ENCODE data around the gene PHTF2. TPM values are rescaled to one million over a fixed set of nuclear protein-coding genes. Genes with fewer than 3 reads are reported as not detected.

Gene PHTF2
- total and polyA plus RNA-seq, 2 experiments from 2014 or later = 22.0 to 29.9 TPM

DNA sequence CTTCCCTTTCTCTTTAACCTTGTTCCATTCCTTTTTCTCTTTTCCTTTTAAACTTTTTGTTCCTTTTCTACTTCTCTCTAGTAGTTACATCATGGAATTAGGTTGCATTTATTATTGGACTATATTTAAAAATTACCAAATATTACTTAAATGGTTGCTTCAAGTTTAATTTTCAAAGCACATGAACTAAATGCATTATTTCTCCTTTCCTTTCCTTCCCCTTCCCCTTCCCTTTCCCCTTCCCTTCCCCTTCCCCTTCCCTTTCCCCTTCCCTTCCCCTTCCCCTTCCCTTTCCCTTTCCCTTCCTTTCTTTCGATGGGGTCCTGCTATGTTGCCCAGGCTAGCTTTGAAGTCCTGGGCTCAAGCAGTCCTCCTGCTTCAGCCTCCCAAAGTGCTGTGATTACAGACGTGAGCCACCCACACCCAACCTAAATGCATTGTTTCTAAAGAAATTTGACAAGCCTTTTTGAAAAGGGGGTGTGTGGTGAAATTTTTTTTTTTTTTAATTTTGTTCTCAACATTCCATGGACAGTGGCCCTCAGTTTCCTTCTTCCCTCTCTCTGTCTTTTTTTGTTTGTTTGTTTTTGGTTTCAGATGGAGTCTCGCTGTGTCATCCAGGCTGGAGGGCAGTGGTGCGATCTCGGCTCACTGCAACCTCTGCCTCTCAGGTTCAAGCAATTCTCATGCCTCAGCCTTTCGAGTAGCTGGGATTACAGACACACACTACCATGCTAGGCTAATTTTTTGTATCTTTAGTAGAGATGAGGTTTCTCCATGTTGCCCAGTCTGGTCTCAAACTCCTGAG, 31.6 kb upstream of the PHTF2 start:
- H4K20me1 ChIP-seq (ENCODE audit: insufficient read depth) = no peaks in the 10 kb centered on the region

DNA sequence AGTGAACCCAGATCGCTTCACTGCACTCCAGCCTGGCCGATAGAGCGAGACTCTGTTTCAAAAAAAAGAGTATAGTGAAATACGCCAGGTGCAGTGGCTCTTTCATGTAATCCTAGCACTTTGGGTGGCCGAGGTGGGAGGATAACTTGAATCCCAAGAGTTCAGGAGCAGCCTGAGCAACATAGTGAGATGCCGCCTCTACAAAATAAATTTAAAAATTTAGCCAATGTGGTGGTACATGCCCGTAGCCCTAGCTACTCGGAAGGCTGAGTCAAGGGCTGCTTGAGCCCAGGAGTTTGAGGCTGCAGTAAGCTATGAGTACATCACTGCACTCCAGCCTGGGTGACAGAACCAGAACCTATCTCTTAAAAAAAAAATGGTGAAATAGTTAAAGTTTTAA, 28.3 kb upstream of the PHTF2 start:
- H3K36me3 ChIP-seq (ENCODE audit: low read depth) = peaks cover 11% of the 10 kb centered on the region; the same call in 1 of the 2 replicates
- no peaks in the 10 kb centered on the region for H3K9me3 ChIP-seq (ENCODE audit: low read depth)
- no peak overlapping the region for H3K4me3 ChIP-seq
- WGBS, 2 experiments (ENCODE audit: low coverage in 1 of 2, low lambda C conversion rate in 2 of 2, missing lambda C conversion rate in 2 of 2) = 86 to 88% methylated on average over 8 of the region's 8 CpGs
- no peaks in the 10 kb centered on the region for H3K27me3 ChIP-seq (replicated peaks; ENCODE audit: insufficient read depth)
- no peak overlapping the region for H2AFZ ChIP-seq
- TF ChIP-seq EZH2phosphoT487 (IDR thresholded peaks at IDR 0.05; ENCODE audit: insufficient read depth, low read depth) (no peak), EZH2 (IDR thresholded peaks at IDR 0.05; ENCODE audit: insufficient read depth, poor library complexity, severe bottlenecking) (no peak)
- no peak overlapping the region for H3K4me2 ChIP-seq (ENCODE audit: unreplicated experiment)
- H3K9me2 ChIP-seq (ENCODE audit: insufficient read depth) = no peaks in the 10 kb centered on the region
- in situ Hi-C loops (cut with MboI) = no loop called here
- H4K20me1 ChIP-seq (ENCODE audit: insufficient read depth) = no peaks in the 10 kb centered on the region
- H3K79me2 ChIP-seq (ENCODE audit: insufficient read depth) = peaks cover 27% of the 10 kb centered on the region
- no peak overlapping the region for H3K27ac ChIP-seq
- H3K9ac ChIP-seq = no peak overlapping the region
- DNase-seq = no peak
- 0 out of 2 replicates have a peak, but pooled peaks cover 4% of the 10 kb centered on the region for H3K4me1 ChIP-seq (ENCODE audit: insufficient read depth)
- no peaks in the 10 kb centered on the region for H3F3A ChIP-seq (ENCODE audit: insufficient read depth)

More for the DNA sequence above, 31.6 kb upstream of the PHTF2 start:
- no peak overlapping the region for H3K9ac ChIP-seq
- no peak overlapping the region for H3K27ac ChIP-seq
- no peaks in the 10 kb centered on the region for H3K27me3 ChIP-seq (replicated peaks; ENCODE audit: insufficient read depth)
- no peak for DNase-seq
- no peaks in the 10 kb centered on the region for H3K9me2 ChIP-seq (ENCODE audit: insufficient read depth)
- no peaks in the 10 kb centered on the region for H3K9me3 ChIP-seq (ENCODE audit: low read depth)
- H2AFZ ChIP-seq = no peak overlapping the region
- no peaks in the 10 kb centered on the region for H3F3A ChIP-seq (ENCODE audit: insufficient read depth)
- no peak overlapping the region for H3K4me3 ChIP-seq
- H3K4me2 ChIP-seq (ENCODE audit: unreplicated experiment) = no peak overlapping the region
- TF ChIP-seq EZH2phosphoT487 (IDR thresholded peaks at IDR 0.05; ENCODE audit: insufficient read depth, low read depth) (no peak), EZH2 (IDR thresholded peaks at IDR 0.05; ENCODE audit: insufficient read depth, poor library complexity, severe bottlenecking) (no peak)
- H3K4me1 ChIP-seq (ENCODE audit: insufficient read depth) = peaks cover 13% of the 10 kb centered on the region; the same call in 1 of the 2 replicates
- peaks cover 50% of the 10 kb centered on the region for H3K79me2 ChIP-seq (ENCODE audit: insufficient read depth)
- peaks cover 11% of the 10 kb centered on the region; the same call in 1 of the 2 replicates for H3K36me3 ChIP-seq (ENCODE audit: low read depth)
- in situ Hi-C loops (cut with MboI) = no loop called here
- 82 to 88% methylated on average over 6 of the region's 6 CpGs for WGBS, 2 experiments (ENCODE audit: low coverage in 1 of 2, low lambda C conversion rate in 2 of 2, missing lambda C conversion rate in 2 of 2)

DNA sequence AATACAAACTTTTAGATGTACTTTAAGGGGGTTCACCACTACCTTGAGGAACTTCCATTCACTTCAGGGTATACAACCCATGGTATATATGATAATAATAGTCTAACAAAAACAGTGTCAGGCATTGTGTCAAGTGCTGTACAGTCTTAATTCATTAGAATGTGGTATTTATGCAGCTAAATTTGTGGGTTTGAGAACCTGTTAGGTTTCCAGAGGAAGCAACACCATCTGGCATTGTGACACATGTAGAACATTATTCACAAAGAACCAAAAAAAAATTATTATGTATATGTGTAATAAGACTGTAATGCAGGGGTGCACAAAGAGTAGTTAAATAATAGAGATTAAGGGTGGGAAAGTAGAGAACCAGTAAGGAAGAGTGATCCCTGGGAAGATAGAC, 26.7 kb upstream of the PHTF2 start:
- Histone ChIP-seq H3K36me3 (ENCODE audit: low read depth) (peaks cover 17% of the 10 kb centered on the region; the same call in 1 of the 2 replicates), H3K79me2 (ENCODE audit: insufficient read depth) (peaks cover 17% of the 10 kb centered on the region), H3K4me2 (ENCODE audit: unreplicated experiment) (no peak overlapping the region), H3F3A (ENCODE audit: insufficient read depth) (no peaks in the 10 kb centered on the region), H3K9ac (no peak overlapping the region), H3K27ac (no peak overlapping the region), H3K9me3 (ENCODE audit: low read depth) (no peaks in the 10 kb centered on the region), H3K4me1 (ENCODE audit: insufficient read depth) (no peaks in the 10 kb centered on the region), H4K20me1 (ENCODE audit: insufficient read depth) (no peaks in the 10 kb centered on the region), H2AFZ (no peak overlapping the region), H3K27me3 (replicated peaks; ENCODE audit: insufficient read depth) (no peaks in the 10 kb centered on the region), H3K4me3 (no peak overlapping the region), H3K9me2 (ENCODE audit: insufficient read depth) (no peaks in the 10 kb centered on the region)
- DNase-seq = peak; percentile 26
- in situ Hi-C loops (cut with MboI) = no loop called here
- TF ChIP-seq EZH2 (IDR thresholded peaks at IDR 0.05; ENCODE audit: insufficient read depth, poor library complexity, severe bottlenecking) = no peak
- TF ChIP-seq EZH2phosphoT487 (IDR thresholded peaks at IDR 0.05; ENCODE audit: insufficient read depth, low read depth) = no peak

DNA sequence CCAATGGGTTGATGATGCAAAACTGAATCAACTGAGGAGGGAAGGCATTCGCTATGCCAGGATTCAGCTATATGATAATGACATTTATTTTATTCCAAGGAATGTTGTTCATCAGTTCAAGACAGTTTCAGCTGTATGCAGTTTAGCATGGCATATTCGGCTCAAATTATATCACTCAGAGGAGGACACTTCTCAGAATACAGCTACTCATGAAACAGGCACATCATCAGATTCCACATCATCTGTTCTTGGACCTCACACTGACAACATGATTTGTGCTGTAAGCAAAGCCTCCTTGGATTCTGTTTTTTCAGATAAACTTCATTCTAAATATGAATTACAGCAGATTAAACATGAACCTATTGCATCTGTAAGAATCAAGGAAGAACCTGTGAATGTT, 20.0 kb upstream of the PHTF2 start:
- in situ Hi-C loops (cut with MboI) = no loop called here
- H3K27ac ChIP-seq = no peak overlapping the region
- H3K4me3 ChIP-seq = no peak overlapping the region
- H4K20me1 ChIP-seq (ENCODE audit: insufficient read depth) = no peaks in the 10 kb centered on the region
- no peaks in the 10 kb centered on the region for H3F3A ChIP-seq (ENCODE audit: insufficient read depth)
- no peak overlapping the region for H3K4me2 ChIP-seq (ENCODE audit: unreplicated experiment)
- WGBS, 2 experiments (ENCODE audit: low coverage in 1 of 2, low lambda C conversion rate in 2 of 2, missing lambda C conversion rate in 2 of 2) = 65 to 79% methylated on average over 2 of the region's 2 CpGs
- no peak overlapping the region for H2AFZ ChIP-seq
- TF ChIP-seq EZH2phosphoT487 (IDR thresholded peaks at IDR 0.05; ENCODE audit: insufficient read depth, low read depth) (no peak), EZH2 (IDR thresholded peaks at IDR 0.05; ENCODE audit: insufficient read depth, poor library complexity, severe bottlenecking) (no peak)
- peaks cover 8% of the 10 kb centered on the region; the same call in 1 of the 2 replicates for H3K79me2 ChIP-seq (ENCODE audit: insufficient read depth)
- no peak overlapping the region for H3K9ac ChIP-seq
- peaks cover 30% of the 10 kb centered on the region for H3K36me3 ChIP-seq (ENCODE audit: low read depth)
- no peaks in the 10 kb centered on the region for H3K27me3 ChIP-seq (replicated peaks; ENCODE audit: insufficient read depth)
- DNase-seq = no peak
- H3K4me1 ChIP-seq (ENCODE audit: insufficient read depth) = no peaks in the 10 kb centered on the region
- H3K9me2 ChIP-seq (ENCODE audit: insufficient read depth) = no peaks in the 10 kb centered on the region
- H3K9me3 ChIP-seq (ENCODE audit: low read depth) = no peaks in the 10 kb centered on the region
